CD4-positive, alpha-beta T cell treated with Interleukin-4 for 1 hour (primary cell): ENCODE measurements around the gene ATP11A.

Experiments used
- DNase-seq, 2 donors: peaks; one replicate each; pipeline ENCODE4 v3.0.0-alpha.2; 2020 to 2022

Gene ATP11A

GRCh38 chr13:112726016-112726767 lies 36.4 kb downstream of the ATP11A start:
- DNase-seq = no peak

- DNase-seq = no peak
Observed at GRCh38 chr13:112727581-112727980, 37.7 kb downstream of the ATP11A start.

GRCh38 chr13:112728375-112729126 lies 38.7 kb downstream of the ATP11A start:
- DNase-seq = no peak

GRCh38 chr13:112729408-112729807 lies 39.6 kb downstream of the ATP11A start:
- DNase-seq = no peak

- no peak for DNase-seq
Observed at GRCh38 chr13:112730157-112730671, 40.4 kb downstream of the ATP11A start.

GRCh38 chr13:112731667-112732616 lies 42.1 kb downstream of the ATP11A start:
- no peak for DNase-seq

GRCh38 chr13:112732679-112733078 lies 42.8 kb downstream of the ATP11A start:
- no peak for DNase-seq

GRCh38 chr13:112733112-112733511 lies 43.3 kb downstream of the ATP11A start:
- no peak for DNase-seq

GRCh38 chr13:112733661-112734379 lies 44.0 kb downstream of the ATP11A start:
- no peak for DNase-seq

- no peak for DNase-seq
Observed at GRCh38 chr13:112734696-112735547, 45.1 kb downstream of the ATP11A start.

GRCh38 chr13:112735791-112736190 lies 46.0 kb downstream of the ATP11A start:
- DNase-seq = no peak

- DNase-seq = no peak
Observed at GRCh38 chr13:112737294-112737693, 47.5 kb downstream of the ATP11A start.

- no peak for DNase-seq
Observed at GRCh38 chr13:112738606-112739005, 48.8 kb downstream of the ATP11A start.

GRCh38 chr13:112740502-112741131 lies 50.8 kb downstream of the ATP11A start:
- no peak for DNase-seq

GRCh38 chr13:112741185-112741755 lies 51.4 kb downstream of the ATP11A start:
- no peak for DNase-seq

- DNase-seq = no peak
Observed at GRCh38 chr13:112741835-112742570, 52.2 kb downstream of the ATP11A start.

GRCh38 chr13:112742583-112742982 lies 52.7 kb downstream of the ATP11A start:
- DNase-seq = no peak

- no peak for DNase-seq
Observed at GRCh38 chr13:112743451-112744167, 53.8 kb downstream of the ATP11A start.
